HEK293 (cell line): ENCODE measurements around the gene LPP.

Experiments used
- CTCF ChIA-PET: fragments of 350-600 bp; formaldehyde crosslinking; extraction: SDS; loops from one replicate; lab custom pipeline; 2021; ENCODE audit warnings: antibody characterized with exemption; lab: Yijun Ruan, JAX
- POLR2A ChIA-PET: fragments of 300-600 bp; formaldehyde crosslinking; extraction: SDS; loops from one replicate; lab custom pipeline; 2020; ENCODE audit warnings: antibody characterized with exemption, inconsistent platforms; lab: Yijun Ruan, JAX
- H3K27ac ChIP-seq: fragments of 200-500 bp; sonication (Bioruptor generic); 2 replicates; pipeline ENCODE4 v1.5.1; 2014; ENCODE audit warnings: low read depth, low read length, control low read depth, inconsistent platforms; ENCODE audit errors: extremely low read depth
- H3K36me3 ChIP-seq, 2 experiments: fragments of 200-500 bp in 1 of 2; sonication (Bioruptor generic) in 1 of 2; 1 replicate in 1 of 2; 2 replicates in 1 of 2; pipeline ENCODE4 v1.5.1; 2014 to 2017; ENCODE audit warnings: inconsistent platforms in 2 of 2, low read length in 2 of 2; ENCODE audit not compliant: control insufficient read depth in 2 of 2, insufficient read depth in 1 of 2
- H3K4me1 ChIP-seq: fragments of 200-500 bp; sonication (Bioruptor generic); 2 replicates; pipeline ENCODE4 v1.5.1; 2014; ENCODE audit warnings: mild to moderate bottlenecking, low read length, inconsistent platforms; ENCODE audit not compliant: control insufficient read depth, insufficient read depth
- H3K4me3 ChIP-seq: 2 replicates; pipeline ENCODE4 v1.5.1; 2011; ENCODE audit warnings: low read depth, mild to moderate bottlenecking, control low read depth, low read length, moderate library complexity
- H3K9me3 ChIP-seq: fragments of 200-500 bp; sonication (Bioruptor generic); 2 replicates; pipeline ENCODE4 v1.5.1; 2014; ENCODE audit warnings: low read depth, low read length, inconsistent platforms; ENCODE audit not compliant: control insufficient read depth, insufficient read depth
- HOXA7 ChIP-seq: sonication (generic); formaldehyde crosslinking; IDR thresholded peaks from 2 replicates; pipeline ENCODE4 v1.8.1; 2022; ENCODE audit warnings: missing genetic modification reagents, borderline replicate concordance
- REPIN1 ChIP-seq: fragments of 450-650 bp; formaldehyde crosslinking; IDR thresholded peaks from 2 replicates; pipeline ENCODE4 v1.5.1; 2017; ENCODE audit warnings: missing biosample characterization, missing genetic modification characterization, low read depth
- SALL2 ChIP-seq: fragments of 450-650 bp; formaldehyde crosslinking; IDR thresholded peaks from 2 replicates; pipeline ENCODE4 v1.5.0; 2017; ENCODE audit warnings: missing biosample characterization, mild to moderate bottlenecking, missing genetic modification characterization, borderline replicate concordance
- SCRT2 ChIP-seq: fragments of 450-650 bp; formaldehyde crosslinking; IDR thresholded peaks from 2 replicates; pipeline ENCODE4 v1.5.1; 2016; ENCODE audit warnings: missing biosample characterization, missing genetic modification characterization
- ZFHX2 ChIP-seq: fragments of 450-650 bp; formaldehyde crosslinking; conservative IDR thresholded peaks from 2 replicates; pipeline ENCODE4 v1.5.1; 2016; ENCODE audit warnings: missing biosample characterization, missing genetic modification characterization
- ZFP3 ChIP-seq: fragments of 450-650 bp; formaldehyde crosslinking; IDR thresholded peaks from 2 replicates; pipeline ENCODE4 v1.5.1; 2016; ENCODE audit warnings: low read depth, missing biosample characterization, missing genetic modification characterization
- ZNF138 ChIP-seq: fragments of 450-650 bp; formaldehyde crosslinking; IDR thresholded peaks from 2 replicates; pipeline ENCODE4 v1.5.1; 2016; ENCODE audit warnings: missing biosample characterization, missing genetic modification characterization, borderline replicate concordance
- ZNF155 ChIP-seq: fragments of 450-650 bp; formaldehyde crosslinking; IDR thresholded peaks from 2 replicates; pipeline ENCODE4 v1.5.1; 2016; ENCODE audit warnings: missing biosample characterization, missing genetic modification characterization
- ZNF174 ChIP-seq: fragments of 450-650 bp; formaldehyde crosslinking; IDR thresholded peaks from 2 replicates; pipeline ENCODE4 v1.5.0; 2017; ENCODE audit warnings: missing biosample characterization, mild to moderate bottlenecking, missing genetic modification characterization
- ZNF23 ChIP-seq: fragments of 450-650 bp; formaldehyde crosslinking; IDR thresholded peaks from 2 replicates; pipeline ENCODE4 v1.5.1; 2016; ENCODE audit warnings: missing biosample characterization, missing genetic modification characterization, borderline replicate concordance
- ZNF292 ChIP-seq: fragments of 450-650 bp; formaldehyde crosslinking; IDR thresholded peaks from 2 replicates; pipeline ENCODE4 v1.5.1; 2016; ENCODE audit warnings: low read depth, missing biosample characterization, missing genetic modification characterization, borderline replicate concordance
- ZNF324 ChIP-seq: fragments of 450-650 bp; formaldehyde crosslinking; IDR thresholded peaks from 2 replicates; pipeline ENCODE4 v1.5.1; 2016; ENCODE audit warnings: missing biosample characterization, missing genetic modification characterization
- ZNF48 ChIP-seq: fragments of 450-650 bp; formaldehyde crosslinking; IDR thresholded peaks from 2 replicates; pipeline ENCODE4 v1.5.1; 2016; ENCODE audit warnings: missing biosample characterization, missing genetic modification characterization
- ZNF530 ChIP-seq: fragments of 450-650 bp; formaldehyde crosslinking; IDR thresholded peaks from 2 replicates; pipeline ENCODE4 v1.5.1; 2016; ENCODE audit warnings: low read depth, missing biosample characterization, missing genetic modification characterization
- ZNF548 ChIP-seq: fragments of 450-650 bp; formaldehyde crosslinking; IDR thresholded peaks from 2 replicates; pipeline ENCODE4 v1.5.1; 2016; ENCODE audit warnings: missing biosample characterization, missing genetic modification characterization
- ZNF549 ChIP-seq: fragments of 450-650 bp; IDR thresholded peaks from 2 replicates; pipeline ENCODE4 v1.5.1; 2018; ENCODE audit warnings: missing biosample characterization, missing genetic modification characterization, mild to moderate bottlenecking, inconsistent platforms, moderate library complexity
- ZNF560 ChIP-seq: fragments of 450-650 bp; formaldehyde crosslinking; IDR thresholded peaks from 2 replicates; pipeline ENCODE4 v1.5.1; 2017; ENCODE audit warnings: missing biosample characterization, missing genetic modification characterization, borderline replicate concordance
- ZNF600 ChIP-seq: fragments of 450-650 bp; formaldehyde crosslinking; IDR thresholded peaks from 2 replicates; pipeline ENCODE4 v1.5.1; 2016; ENCODE audit warnings: missing biosample characterization, missing genetic modification characterization
- ZNF621 ChIP-seq: fragments of 450-650 bp; formaldehyde crosslinking; IDR thresholded peaks from 2 replicates; pipeline ENCODE4 v1.5.1; 2017; ENCODE audit warnings: missing biosample characterization, missing genetic modification characterization
- ZNF660 ChIP-seq: fragments of 450-650 bp; IDR thresholded peaks from 2 replicates; pipeline ENCODE4 v1.5.1; 2018; ENCODE audit warnings: missing biosample characterization, mild to moderate bottlenecking, missing genetic modification characterization
- ZNF664 ChIP-seq: fragments of 450-650 bp; formaldehyde crosslinking; IDR thresholded peaks from 2 replicates; pipeline ENCODE4 v1.5.1; 2016; ENCODE audit warnings: missing biosample characterization, missing genetic modification characterization
- ZNF76 ChIP-seq: fragments of 450-650 bp; formaldehyde crosslinking; IDR thresholded peaks from 2 replicates; pipeline ENCODE4; 2016; ENCODE audit warnings: low read depth, missing biosample characterization, missing genetic modification characterization, borderline replicate concordance
- ZSCAN23 ChIP-seq: fragments of 450-650 bp; formaldehyde crosslinking; IDR thresholded peaks from 2 replicates; pipeline ENCODE4 v1.5.1; 2016; ENCODE audit warnings: missing biosample characterization, missing genetic modification characterization
- TF ChIP-seq, protein P1 (sequence below): fragments of 450-650 bp; formaldehyde crosslinking; IDR thresholded peaks from 2 replicates; pipeline ENCODE4 v1.5.1; 2016; ENCODE audit warnings: missing biosample characterization, missing genetic modification characterization, low read depth
- TF ChIP-seq, protein P2 (sequence below): fragments of 450-650 bp; formaldehyde crosslinking; IDR thresholded peaks from 2 replicates; pipeline ENCODE4 v1.5.1; 2017; ENCODE audit warnings: missing biosample characterization, missing genetic modification characterization
- TF ChIP-seq, protein P3 (sequence below): fragments of 450-650 bp; formaldehyde crosslinking; IDR thresholded peaks from 2 replicates; pipeline ENCODE4 v1.5.1; 2016; ENCODE audit warnings: missing biosample characterization, missing genetic modification characterization

LPP gene

GRCh38 chr3:188402229-188402628 lies 248.3 kb downstream of the LPP start:
- Histone ChIP-seq H3K4me3 (no peak overlapping the region), H3K36me3 (peaks cover 0 to 3% of the 10 kb centered on the region in 2 experiments; a peak in 1 of 3 replicates), H3K4me1 (no peaks in the 10 kb centered on the region), H3K27ac (no peak overlapping the region), H3K9me3 (no peaks in the 10 kb centered on the region)
- CTCF ChIA-PET, result no interaction called here
- POLR2A ChIA-PET, result no interaction called here
- no peak for TF ChIP-seq ZNF549 (tag by site-specific recombination)
- TF ChIP-seq, protein P1, sequence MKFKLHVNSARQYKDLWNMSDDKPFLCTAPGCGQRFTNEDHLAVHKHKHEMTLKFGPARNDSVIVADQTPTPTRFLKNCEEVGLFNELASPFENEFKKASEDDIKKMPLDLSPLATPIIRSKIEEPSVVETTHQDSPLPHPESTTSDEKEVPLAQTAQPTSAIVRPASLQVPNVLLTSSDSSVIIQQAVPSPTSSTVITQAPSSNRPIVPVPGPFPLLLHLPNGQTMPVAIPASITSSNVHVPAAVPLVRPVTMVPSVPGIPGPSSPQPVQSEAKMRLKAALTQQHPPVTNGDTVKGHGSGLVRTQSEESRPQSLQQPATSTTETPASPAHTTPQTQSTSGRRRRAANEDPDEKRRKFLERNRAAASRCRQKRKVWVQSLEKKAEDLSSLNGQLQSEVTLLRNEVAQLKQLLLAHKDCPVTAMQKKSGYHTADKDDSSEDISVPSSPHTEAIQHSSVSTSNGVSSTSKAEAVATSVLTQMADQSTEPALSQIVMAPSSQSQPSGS (tag by site-specific recombination), result peak; percentile 73; the same call in 1 of the 2 replicates

- TF ChIP-seq ZNF23 (tag by site-specific recombination), result no peak
- no peak for TF ChIP-seq ZNF621 (tag by site-specific recombination)
- TF ChIP-seq ZNF292 (tag by site-specific recombination), result no peak
- no peak for TF ChIP-seq HOXA7 (CRISPR knock-in tag)
- TF ChIP-seq ZNF138 (tag by site-specific recombination), result no peak
- TF ChIP-seq, protein P2, sequence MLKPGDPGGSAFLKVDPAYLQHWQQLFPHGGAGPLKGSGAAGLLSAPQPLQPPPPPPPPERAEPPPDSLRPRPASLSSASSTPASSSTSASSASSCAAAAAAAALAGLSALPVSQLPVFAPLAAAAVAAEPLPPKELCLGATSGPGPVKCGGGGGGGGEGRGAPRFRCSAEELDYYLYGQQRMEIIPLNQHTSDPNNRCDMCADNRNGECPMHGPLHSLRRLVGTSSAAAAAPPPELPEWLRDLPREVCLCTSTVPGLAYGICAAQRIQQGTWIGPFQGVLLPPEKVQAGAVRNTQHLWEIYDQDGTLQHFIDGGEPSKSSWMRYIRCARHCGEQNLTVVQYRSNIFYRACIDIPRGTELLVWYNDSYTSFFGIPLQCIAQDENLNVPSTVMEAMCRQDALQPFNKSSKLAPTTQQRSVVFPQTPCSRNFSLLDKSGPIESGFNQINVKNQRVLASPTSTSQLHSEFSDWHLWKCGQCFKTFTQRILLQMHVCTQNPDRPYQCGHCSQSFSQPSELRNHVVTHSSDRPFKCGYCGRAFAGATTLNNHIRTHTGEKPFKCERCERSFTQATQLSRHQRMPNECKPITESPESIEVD (tag by site-specific recombination), result no peak
- no peak for TF ChIP-seq ZNF530 (tag by site-specific recombination)
- no peak for TF ChIP-seq ZNF560 (tag by site-specific recombination)
- no peak for TF ChIP-seq ZSCAN23 (tag by site-specific recombination)
- no peak for TF ChIP-seq ZFHX2 (tag by site-specific recombination)
- TF ChIP-seq ZNF664 (tag by site-specific recombination), result no peak
- TF ChIP-seq ZNF174 (tag by site-specific recombination), result no peak
- no peak for TF ChIP-seq ZFP3
- TF ChIP-seq ZNF155 (tag by site-specific recombination), result no peak
- no peak for TF ChIP-seq ZNF76 (tag by site-specific recombination)
- TF ChIP-seq ZNF48 (tag by site-specific recombination), result no peak
- no peak for TF ChIP-seq ZNF324 (tag by site-specific recombination)
- Histone ChIP-seq H3K9me3 (no peaks in the 10 kb centered on the region), H3K36me3 (peaks cover 0 to 7% of the 10 kb centered on the region in 2 experiments; a peak in 1 of 3 replicates), H3K4me1 (no peaks in the 10 kb centered on the region), H3K27ac (no peak overlapping the region), H3K4me3 (no peak overlapping the region)
- POLR2A ChIA-PET, result no interaction called here
- CTCF ChIA-PET, result interaction anchor here (1.0 kb wide), 1 partner anchor 658 kb away, joined by 3 read pairs; no protein-coding TSS in a partner anchor
Observed at GRCh38 chr3:188403404-188403803, 249.4 kb downstream of the LPP start.

DNA sequence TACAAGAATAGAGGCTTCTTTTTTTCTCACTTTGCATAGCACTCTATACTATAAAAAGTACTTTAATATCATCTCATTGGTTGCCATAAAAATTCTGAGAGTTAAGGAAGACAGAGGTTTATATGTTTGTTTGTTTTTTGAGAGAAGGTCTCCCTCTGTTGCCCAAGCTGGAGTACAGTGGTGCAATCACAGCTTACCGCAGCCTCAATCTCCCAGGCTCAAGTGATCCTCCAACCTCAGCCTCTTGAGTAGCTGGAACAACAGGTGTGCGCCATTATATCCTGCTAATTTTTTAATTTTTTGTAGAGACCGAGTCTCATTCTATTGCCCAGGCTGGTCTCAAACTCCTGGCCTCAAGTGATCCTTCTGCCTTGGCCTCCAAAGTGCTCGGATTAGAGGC lies 250.2 kb downstream of the LPP start:
- Histone ChIP-seq H3K4me1 (no peaks in the 10 kb centered on the region), H3K4me3 (no peak overlapping the region), H3K9me3 (no peaks in the 10 kb centered on the region), H3K27ac (no peak overlapping the region), H3K36me3 (peaks cover 0 to 7% of the 10 kb centered on the region in 2 experiments; a peak in 1 of 3 replicates)
- ChIA-PET POLR2A (no interaction called here), CTCF (interaction anchor here (0.9 to 1.0 kb wide), 2 partner anchors 657 to 658 kb away, joined by 3 read pairs; no protein-coding TSS in a partner anchor)
- TF ChIP-seq, protein P3, sequence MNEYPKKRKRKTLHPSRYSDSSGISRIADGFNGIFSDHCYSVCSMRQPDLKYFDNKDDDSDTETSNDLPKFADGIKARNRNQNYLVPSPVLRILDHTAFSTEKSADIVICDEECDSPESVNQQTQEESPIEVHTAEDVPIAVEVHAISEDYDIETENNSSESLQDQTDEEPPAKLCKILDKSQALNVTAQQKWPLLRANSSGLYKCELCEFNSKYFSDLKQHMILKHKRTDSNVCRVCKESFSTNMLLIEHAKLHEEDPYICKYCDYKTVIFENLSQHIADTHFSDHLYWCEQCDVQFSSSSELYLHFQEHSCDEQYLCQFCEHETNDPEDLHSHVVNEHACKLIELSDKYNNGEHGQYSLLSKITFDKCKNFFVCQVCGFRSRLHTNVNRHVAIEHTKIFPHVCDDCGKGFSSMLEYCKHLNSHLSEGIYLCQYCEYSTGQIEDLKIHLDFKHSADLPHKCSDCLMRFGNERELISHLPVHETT, result no peak
- TF ChIP-seq SALL2, result no peak
- no peak for TF ChIP-seq ZNF600 (tag by site-specific recombination)
- TF ChIP-seq REPIN1 (tag by site-specific recombination), result no peak
- TF ChIP-seq ZFP3, result no peak
- TF ChIP-seq SCRT2 (tag by site-specific recombination), result peak; percentile 31
- TF ChIP-seq ZNF660 (tag by site-specific recombination), result no peak
- no peak for TF ChIP-seq ZNF548
